Adrenal gland (tissue), 12 donors: ENCODE results near the gene MFAP5. TPM values are rescaled to one million over a fixed set of nuclear protein-coding genes. Genes with fewer than 3 reads are reported as not detected.

ENCODE experiments used
- DNase-seq, 7 donors: peaks; one replicate each; pipeline ENCODE4 v3.0.0-alpha.2; 2019 to 2020
- H3K27ac ChIP-seq, 5 donors: fragments of 200-600 bp; sonication (generic) in 4 of 5; 1 replicate in 3 of 5; 2 replicates in 2 of 5; pipeline versions ENCODE4 v1.5.1 to v1.8.0; 2016 to 2020; ENCODE audit warnings: mild to moderate bottlenecking in 1 of 5
- H3K27me3 ChIP-seq: fragments of 200-600 bp; 2 replicates; pipeline ENCODE4 v1.8.0; 2021
- H3K36me3 ChIP-seq, 2 donors: fragments of 200-600 bp; replicated peaks in 1 of 2; 1 replicate in 1 of 2; 2 replicates in 1 of 2; pipeline versions ENCODE4 v1.5.1 to v1.8.0; 2018 to 2022
- H3K4me1 ChIP-seq, 2 donors: fragments of 200-600 bp; replicated peaks in 1 of 2; 1 replicate in 1 of 2; 2 replicates in 1 of 2; pipeline versions ENCODE4 v1.5.1 to v1.8.0; 2018 to 2021
- H3K4me3 ChIP-seq, 4 donors: fragments of 200-600 bp; sonication (generic) in 3 of 4; one replicate each; pipeline ENCODE4 v1.5.1; 2016 to 2018
- H3K9me3 ChIP-seq, 3 donors: fragments of 200-600 bp; sonication (generic) in 1 of 3; replicated peaks in 1 of 3; 1 replicate in 2 of 3; 2 replicates in 1 of 3; pipeline versions ENCODE4 v1.5.1 to v1.8.0; 2016 to 2021
- POLR2A ChIP-seq, 2 donors: fragments of 450-650 bp; IDR thresholded peaks; one replicate each; pipeline ENCODE4 v1.6.1; 2017; ENCODE audit warnings: antibody characterized with exemption in 2 of 2, mild to moderate bottlenecking in 2 of 2, moderate library complexity in 1 of 2
- WGBS, 4 donors: extraction: QIAGEN DNeasy Blood & Tissue Kit in 2 of 4; methylation state at CpG; one replicate each; pipeline versions ENCODE4 v1.1.5 to v1.1.7; 2013 to 2017; 5-methylcytosine and 5-hydroxymethylcytosine counted together
- intact Hi-C, 2 donors: fragments of 100-400 bp; cut with DNase I; formaldehyde crosslinking; loops; one replicate each; pipeline versions ENCODE4 v1.14.1 to v1.15.0; 2022 to 2023
- polyA plus RNA-seq, 3 donors: library from polyadenylated mRNA; stranded (reverse); fragments of 200-250 nt in 2 of 3; fragments of 350-450 nt in 1 of 3; fragmentation: Illumina TruSeq in 1 of 3; extraction: RNeasy Lipid Tissue Mini Kit (QIAGEN cat#74804) in 1 of 3; gene quantifications; one replicate each; pipeline ENCODE4 v1.2.3, GENCODE V29; 2013 to 2014
- small RNA-seq, 2 donors: library from RNA; depleted of rRNA; stranded (forward); fragments of <200 nt; gene quantifications; one replicate each; pipeline ENCODE3, GENCODE V24; 2016
- total RNA-seq, 9 donors: library from RNA; depleted of rRNA in 4 of 9; stranded (reverse); fragments of >200 nt in 4 of 9; fragments of 120-200 nt in 1 of 9; fragmentation: NEBNext Ultra II Directional in 1 of 9; extraction: Animal tissue kit (Norgen Biotek cat#: 25700) in 1 of 9; gene quantifications; one replicate each; pipeline versions ENCODE4 v1.1.0 to v1.2.4, GENCODE V29; 2013 to 2023
- TF ChIP-seq, protein P1 (sequence below), 6 experiments: fragments of 450-650 bp in 4 of 6; fragments of 200-600 bp in 2 of 6; sonication (generic) in 1 of 6; IDR thresholded peaks; 1 replicate in 5 of 6; 2 replicates in 1 of 6; pipeline versions ENCODE4 v1.5.1 to v1.8.0; 2016 to 2021; ENCODE audit warnings: antibody characterized with exemption in 6 of 6, mild to moderate bottlenecking in 2 of 6, moderate library complexity in 1 of 6
- donor health status: healthy with polysubstance abuse.
- donor health status: Bipolar disorder and iron deficiency.
- donor health status: DM: yes; HTN: yes; CAD: no.
- donor health status: DM: no; HTN: no; CAD: no.
- donor health status: DM: no; HTN: no; CAD: no.
- donor health status: DM: yes; HTN: yes; CAD: no.

The MFAP5 gene
- total and polyA plus RNA-seq, 12 donors = 0.68 to 65.3 (median 16.2) TPM

DNA sequence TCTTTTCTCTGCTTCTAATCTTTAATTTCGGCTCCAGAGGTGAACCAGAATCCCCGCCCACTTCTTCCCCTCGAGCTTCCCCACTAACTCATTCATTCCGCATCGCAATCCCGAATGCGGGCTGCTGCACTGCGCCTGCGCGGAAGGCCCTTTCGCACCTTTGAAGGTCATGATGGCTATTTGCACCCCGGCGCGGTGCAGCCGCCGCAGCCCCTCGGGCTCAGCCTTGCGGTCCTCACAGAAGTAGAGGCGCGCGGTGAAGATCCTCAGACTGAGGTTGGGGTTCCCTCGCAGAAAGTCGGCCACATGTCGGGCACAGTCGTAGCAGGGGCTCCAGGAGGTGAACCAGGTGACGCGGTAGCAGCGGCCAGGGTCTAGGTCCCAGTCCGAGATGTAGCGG is 57.6 kb downstream of the MFAP5 start:
- Histone ChIP-seq H3K27ac (no peak overlapping the region), H3K36me3 (no peaks in the 10 kb centered on the region), H3K4me1 (no peaks in the 10 kb centered on the region), H3K27me3 (no peaks in the 10 kb centered on the region), H3K9me3 (no peaks in the 10 kb centered on the region), H3K4me3 (no peak overlapping the region)
- TF ChIP-seq, protein P1, sequence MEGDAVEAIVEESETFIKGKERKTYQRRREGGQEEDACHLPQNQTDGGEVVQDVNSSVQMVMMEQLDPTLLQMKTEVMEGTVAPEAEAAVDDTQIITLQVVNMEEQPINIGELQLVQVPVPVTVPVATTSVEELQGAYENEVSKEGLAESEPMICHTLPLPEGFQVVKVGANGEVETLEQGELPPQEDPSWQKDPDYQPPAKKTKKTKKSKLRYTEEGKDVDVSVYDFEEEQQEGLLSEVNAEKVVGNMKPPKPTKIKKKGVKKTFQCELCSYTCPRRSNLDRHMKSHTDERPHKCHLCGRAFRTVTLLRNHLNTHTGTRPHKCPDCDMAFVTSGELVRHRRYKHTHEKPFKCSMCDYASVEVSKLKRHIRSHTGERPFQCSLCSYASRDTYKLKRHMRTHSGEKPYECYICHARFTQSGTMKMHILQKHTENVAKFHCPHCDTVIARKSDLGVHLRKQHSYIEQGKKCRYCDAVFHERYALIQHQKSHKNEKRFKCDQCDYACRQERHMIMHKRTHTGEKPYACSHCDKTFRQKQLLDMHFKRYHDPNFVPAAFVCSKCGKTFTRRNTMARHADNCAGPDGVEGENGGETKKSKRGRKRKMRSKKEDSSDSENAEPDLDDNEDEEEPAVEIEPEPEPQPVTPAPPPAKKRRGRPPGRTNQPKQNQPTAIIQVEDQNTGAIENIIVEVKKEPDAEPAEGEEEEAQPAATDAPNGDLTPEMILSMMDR (IDR thresholded peaks at IDR 0.05) = no peak
- TF ChIP-seq POLR2A (IDR thresholded peaks at IDR 0.05) = no peak
- DNase-seq = no peak
- WGBS, 4 donors = 90 to 95% (median 93%) methylated on average over 21 to 30 of the region's 30 CpGs
- intact Hi-C loops = loop anchor here in 1 of 2 donors (10.0 kb wide), 1 partner anchor 60 kb away; the partner anchor contains the start of gene CLEC4E

DNA sequence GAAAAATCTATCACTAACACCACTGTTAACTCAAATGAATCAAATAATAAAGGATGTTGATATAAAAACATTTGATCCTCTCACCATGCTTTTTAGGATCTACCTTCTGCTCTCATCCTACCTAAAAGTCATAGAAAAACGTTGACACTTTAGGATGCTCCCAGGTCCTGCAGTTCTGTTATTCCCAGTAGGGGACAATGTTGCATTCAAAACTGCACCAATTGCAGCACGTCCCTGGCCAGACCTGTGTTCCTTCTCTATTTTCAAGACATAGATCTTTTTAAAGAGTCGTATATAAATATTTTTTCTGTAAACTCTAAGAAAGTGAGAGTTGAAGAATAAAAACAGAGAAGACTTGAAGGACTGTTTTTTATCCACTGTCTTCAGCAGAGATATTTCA is 58.8 kb downstream of the MFAP5 start:
- no peak overlapping the region for H3K4me3 ChIP-seq
- intact Hi-C loops = loop anchor here in 1 of 2 donors (10.0 kb wide), 1 partner anchor 59 kb away; the partner anchor contains the start of gene CLEC4E
- no peaks in the 10 kb centered on the region for H3K27me3 ChIP-seq
- WGBS, 4 donors = 19 to 30% (median 20%) methylated on average over 3 of the region's 3 CpGs
- no peak for DNase-seq
- no peak for TF ChIP-seq POLR2A (IDR thresholded peaks at IDR 0.05)
- H3K36me3 ChIP-seq = no peaks in the 10 kb centered on the region
- no peaks in the 10 kb centered on the region for H3K9me3 ChIP-seq
- H3K27ac ChIP-seq = no peak overlapping the region
- H3K4me1 ChIP-seq = no peaks in the 10 kb centered on the region

DNA sequence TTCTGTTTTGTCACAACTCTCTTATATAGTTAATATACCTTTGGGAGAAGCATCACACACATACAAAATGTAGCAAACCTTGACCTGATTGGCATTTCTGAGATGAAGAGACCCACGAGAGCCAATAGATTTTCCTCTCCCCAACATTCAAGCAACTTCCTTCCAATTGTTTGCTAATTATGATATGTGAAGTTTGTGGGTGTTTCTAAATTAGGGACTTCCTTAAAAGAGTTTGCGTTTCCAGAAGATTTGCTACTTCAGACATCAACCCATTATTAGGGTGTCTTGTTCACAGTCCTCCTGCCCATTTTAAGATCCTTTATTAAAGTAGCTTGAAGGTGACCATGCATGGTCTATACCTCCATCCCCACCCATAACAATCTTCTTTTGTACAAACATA is 59.3 kb downstream of the MFAP5 start:
- Histone ChIP-seq H3K9me3 (no peaks in the 10 kb centered on the region), H3K4me1 (no peaks in the 10 kb centered on the region), H3K4me3 (no peak overlapping the region), H3K27me3 (no peaks in the 10 kb centered on the region), H3K36me3 (no peaks in the 10 kb centered on the region), H3K27ac (no peak overlapping the region)
- WGBS, 4 donors = 44 to 54% (median 49%) methylated on average over 2 of the region's 2 CpGs
- DNase-seq = no peak
- intact Hi-C loops = loop anchor here in 1 of 2 donors (10.0 kb wide), 1 partner anchor 58 kb away; the partner anchor contains the start of gene CLEC4E
- no peak for TF ChIP-seq POLR2A (IDR thresholded peaks at IDR 0.05)
- TF ChIP-seq, protein P1 (IDR thresholded peaks at IDR 0.05) = no peak

DNA sequence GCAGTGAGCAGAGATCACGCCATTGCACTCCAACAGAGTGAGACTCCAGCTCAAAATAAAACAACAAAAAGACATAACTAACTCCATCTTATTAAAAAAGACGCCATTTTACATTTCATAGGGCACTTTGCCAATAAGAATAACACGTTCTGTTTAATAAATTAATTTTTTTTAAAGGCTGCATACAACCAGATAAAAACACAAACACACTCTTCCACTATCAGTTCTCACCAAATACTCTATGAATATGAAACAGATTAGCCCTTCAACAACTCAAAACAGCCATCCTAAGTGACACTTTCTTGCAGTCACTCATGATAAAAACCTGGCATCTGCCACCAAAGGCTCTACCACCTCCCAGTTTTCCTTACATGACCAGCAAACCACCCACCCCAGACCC is 66.1 kb downstream of the MFAP5 start:
- WGBS, 4 donors = 61 to 69% (median 67%) methylated on average over 3 of the region's 3 CpGs
- H3K4me3 ChIP-seq = no peak overlapping the region
- DNase-seq = no peak
- no peaks in the 10 kb centered on the region for H3K36me3 ChIP-seq
- no peaks in the 10 kb centered on the region for H3K4me1 ChIP-seq
- no peak overlapping the region for H3K27ac ChIP-seq
- H3K27me3 ChIP-seq = no peaks in the 10 kb centered on the region
- intact Hi-C loops = no loop called here
- no peak for TF ChIP-seq POLR2A (IDR thresholded peaks at IDR 0.05)
- TF ChIP-seq, protein P1 (IDR thresholded peaks at IDR 0.05) = no peak
- H3K9me3 ChIP-seq = no peaks in the 10 kb centered on the region

Small RNA genes within 50 kb of the gene (small RNA-seq; reads per million reads assigned to genes)
- gene RF00564 = 0 reads per million in 2 donors

Other genes starting within 250 kb of the MFAP5 start
- gene CLEC6A, start 206.9 kb downstream of the MFAP5 start, total RNA-seq = under 1 TPM in 1 of 9 donors, not detected in 8; 0.06 TPM
- not detected for gene CLEC6A, start 206.9 kb downstream of the MFAP5 start, polyA plus RNA-seq
- under 1 TPM in 3 of 9 donors, not detected in 6; 0.11 to 0.47 (median 0.16) TPM for gene CLEC4D, start 149.3 kb downstream of the MFAP5 start, total RNA-seq
- under 1 TPM in 1 of 3 donors, not detected in 2; 0.22 TPM for gene CLEC4D, start 149.3 kb downstream of the MFAP5 start, polyA plus RNA-seq
- gene CLEC4E, start 121.9 kb downstream of the MFAP5 start, total RNA-seq = 1 to 10 TPM in 6 of 9 donors, under 1 TPM in 3; 0.30 to 6.4 (median 1.3) TPM
- gene CLEC4E, start 121.9 kb downstream of the MFAP5 start, polyA plus RNA-seq = 1 to 10 TPM; 1.5 to 6.1 (median 1.8) TPM
- not detected for gene AICDA, start 50.0 kb downstream of the MFAP5 start, total RNA-seq
- not detected for gene AICDA, start 50.0 kb downstream of the MFAP5 start, polyA plus RNA-seq
- gene RIMKLB, start 35.2 kb upstream of the MFAP5 start, total RNA-seq = 10 to 100 TPM; 10.0 to 53.4 (median 21.3) TPM
- gene RIMKLB, start 35.2 kb upstream of the MFAP5 start, polyA plus RNA-seq = 100 to 1,000 TPM in 1 of 3 donors, 10 to 100 TPM in 2; 19.3 to 225 (median 50.1) TPM
- 1 to 10 TPM in 1 of 9 donors, under 1 TPM in 1, not detected in 7; 0.15 to 1.4 TPM for gene A2ML1, start 159.8 kb upstream of the MFAP5 start, total RNA-seq
- gene A2ML1, start 159.8 kb upstream of the MFAP5 start, polyA plus RNA-seq = under 1 TPM in 2 of 3 donors, not detected in 1; 0.08 to 0.13 TPM